GM18519 (cell line): ENCODE data around the gene NCL.
"Not testable (repeated sequence)": the region's sequence is repeated elsewhere in the genome, so short reads cannot be mapped to it uniquely, and the experiment has no call there.

ENCODE experiments used
- ATAC-seq: cut with Tn5 transposase; IDR thresholded peaks from one replicate; pipeline ENCODE4 v1.9.1; 2021; ENCODE audit warnings: mild to moderate bottlenecking, moderate library complexity; ENCODE audit not compliant: unreplicated experiment, low FRiP score

The NCL gene

DNA sequence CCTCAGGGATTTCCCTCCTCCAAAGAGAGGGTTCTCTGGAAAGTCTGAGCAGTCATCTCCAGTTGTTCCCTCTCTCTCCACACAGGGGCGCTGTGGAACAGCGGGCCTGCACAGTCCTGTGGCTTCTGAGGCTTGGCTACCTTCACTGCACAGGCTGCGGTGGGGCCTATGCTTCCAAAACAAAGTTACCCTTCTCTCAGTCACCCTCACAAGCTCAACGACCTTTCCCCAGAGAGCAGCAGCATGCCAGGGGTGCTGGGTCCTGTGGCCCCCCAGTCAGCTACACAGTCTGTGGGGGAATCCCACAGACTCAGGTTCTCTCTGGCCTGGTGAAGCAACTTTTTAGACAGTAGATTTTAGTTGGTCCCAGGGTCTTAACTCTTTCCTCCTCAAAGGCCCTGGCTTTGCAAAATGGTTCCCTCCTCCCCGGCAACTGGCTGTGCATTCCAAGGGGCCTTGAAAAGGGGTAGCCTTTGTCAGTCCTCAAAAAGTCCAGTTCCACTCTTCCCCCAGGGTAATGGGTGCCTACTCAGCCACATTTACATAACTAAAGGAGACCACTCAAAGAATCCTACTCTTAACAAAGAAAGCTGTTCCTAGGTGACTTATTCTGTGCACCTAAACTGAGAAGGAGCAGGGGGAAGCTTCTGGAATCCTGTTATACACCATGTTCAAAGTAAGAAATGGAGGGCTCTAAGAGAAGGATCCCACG, 53.8 kb downstream of the NCL start:
- no peak for ATAC-seq

- no peak for ATAC-seq
Observed at GRCh38 chr2:231409776-231410175, 54.5 kb downstream of the NCL start.

DNA sequence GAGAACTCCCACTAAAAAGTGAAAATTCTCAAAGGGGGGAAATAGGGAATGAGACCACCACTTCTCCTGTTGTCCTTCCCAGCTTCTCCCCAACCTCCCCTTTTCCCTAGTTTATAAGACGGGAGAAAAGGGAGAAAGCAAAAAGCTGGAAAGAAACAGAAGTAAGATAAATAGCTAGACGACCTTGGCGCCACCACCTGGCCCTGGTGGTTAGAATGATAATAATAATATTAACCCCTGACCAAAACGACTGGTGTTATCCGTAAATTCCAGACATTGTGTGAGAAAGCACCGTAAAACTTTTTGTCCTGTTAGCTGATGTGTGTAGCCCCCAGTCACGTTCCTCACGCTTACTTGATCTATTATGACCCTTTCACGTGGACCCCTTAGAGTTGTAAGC, 56.0 kb downstream of the NCL start:
- ATAC-seq: not testable (repeated sequence)

- not testable (repeated sequence) for ATAC-seq
Observed at GRCh38 chr2:231407686-231408085, 56.6 kb downstream of the NCL start.

DNA sequence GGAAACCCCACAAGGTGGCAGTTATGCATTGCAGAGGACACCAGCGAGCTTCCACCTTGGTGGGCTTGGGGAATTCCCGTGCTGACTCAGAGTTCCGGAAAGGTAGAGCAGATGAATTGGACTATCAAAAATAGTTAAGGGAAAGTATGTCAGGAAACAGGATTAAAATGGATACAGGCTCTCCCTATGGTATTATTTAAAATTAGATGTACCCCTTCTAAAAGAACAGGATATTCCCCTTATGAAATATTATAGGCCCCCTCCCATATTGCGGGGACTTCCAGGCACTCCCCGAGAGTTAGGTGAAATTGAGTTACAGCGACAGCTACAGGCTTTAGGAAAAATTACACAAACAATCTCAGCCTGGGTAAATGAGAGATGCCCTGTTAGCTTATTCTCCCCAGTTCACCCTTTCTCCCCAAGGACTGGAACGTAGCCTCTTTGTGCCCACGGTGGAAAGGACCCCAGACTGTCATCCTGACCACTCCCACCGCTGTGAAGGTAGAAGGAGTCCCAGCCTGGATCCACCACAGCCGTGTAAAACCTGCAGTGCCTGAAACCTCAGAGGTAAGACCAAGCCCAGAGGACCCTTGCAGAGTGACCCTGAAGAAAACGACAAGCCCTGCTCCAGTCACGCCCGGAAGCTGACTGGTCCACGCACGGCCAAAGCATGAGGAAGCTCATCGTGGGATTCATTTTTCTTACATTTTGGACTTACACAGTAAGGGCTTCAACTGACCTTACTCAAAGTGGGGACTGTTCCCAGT, 58.5 kb downstream of the NCL start:
- ATAC-seq: not testable (repeated sequence)

DNA sequence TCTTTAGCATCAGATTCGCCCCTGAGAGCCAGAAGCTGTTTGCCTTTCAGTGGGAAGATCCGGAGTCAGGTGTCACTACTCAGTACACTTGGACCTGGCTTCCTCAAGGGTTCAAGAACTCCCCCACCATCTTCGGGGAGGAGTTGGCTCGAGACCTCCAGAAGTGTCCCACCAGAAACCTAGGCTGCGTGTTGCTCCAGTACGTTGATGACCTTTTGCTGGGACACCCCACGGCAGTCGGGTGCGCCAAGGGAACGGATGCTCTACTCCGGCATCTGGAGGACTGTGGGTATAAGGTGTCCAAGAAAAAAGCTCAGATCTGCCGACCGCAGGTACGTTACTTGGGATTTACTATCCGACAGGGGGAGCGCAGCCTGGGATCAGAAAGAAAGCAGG, 60.1 kb downstream of the NCL start:
- ATAC-seq: not testable (repeated sequence)
